HTERT RPE-1 (cell line): ENCODE measurements around the gene LEF1.

ENCODE experiments used
- in situ Hi-C: fragments of 300-500 bp; cut with MboI; formaldehyde crosslinking; loops from 4 replicates; pipeline ENCODE4 v1.14.3; 2020; ENCODE audit warnings: low sequenced_read_pairs

The LEF1 gene

GRCh38 chr4:108180513-108180912, 11.8 kb upstream of the LEF1 start:
- in situ Hi-C loops: no loop called here

GRCh38 chr4:108175966-108176365, 7.2 kb upstream of the LEF1 start:
- in situ Hi-C loops: no loop called here

GRCh38 chr4:108174856-108175255, 6.1 kb upstream of the LEF1 start:
- in situ Hi-C loops: no loop called here

GRCh38 chr4:108173599-108174057, 4.9 kb upstream of the LEF1 start:
- in situ Hi-C loops: no loop called here

- in situ Hi-C loops: no loop called here
These were observed 4.2 kb upstream of the LEF1 start for GRCh38 chr4:108172753-108173598.

GRCh38 chr4:108172231-108172752, 3.6 kb upstream of the LEF1 start:
- in situ Hi-C loops: no loop called here

- in situ Hi-C loops: no loop called here
These were observed 2.9 kb upstream of the LEF1 start for GRCh38 chr4:108171339-108172230.

- in situ Hi-C loops: no loop called here
These were observed 2.1 kb upstream of the LEF1 start for GRCh38 chr4:108170631-108171338.

GRCh38 chr4:108169664-108170063, 932 bp upstream of the LEF1 start:
- in situ Hi-C loops: no loop called here

- in situ Hi-C loops: no loop called here
These were observed 517 bp downstream of the LEF1 start for GRCh38 chr4:108168160-108168670.

- in situ Hi-C loops: no loop called here
These were observed 2.1 kb downstream of the LEF1 start for GRCh38 chr4:108166441-108167315.

GRCh38 chr4:108166038-108166437, 2.7 kb downstream of the LEF1 start:
- in situ Hi-C loops: no loop called here

GRCh38 chr4:108165586-108165985, 3.1 kb downstream of the LEF1 start:
- in situ Hi-C loops: no loop called here

- in situ Hi-C loops: no loop called here
These were observed 5.4 kb downstream of the LEF1 start for GRCh38 chr4:108163351-108163750.

GRCh38 chr4:108160741-108161352, 7.9 kb downstream of the LEF1 start:
- in situ Hi-C loops: no loop called here

- in situ Hi-C loops: no loop called here
These were observed 8.9 kb downstream of the LEF1 start for GRCh38 chr4:108159845-108160244.

- in situ Hi-C loops: no loop called here
These were observed 11.1 kb downstream of the LEF1 start for GRCh38 chr4:108157655-108158054.

- in situ Hi-C loops: no loop called here
These were observed 12.3 kb downstream of the LEF1 start for GRCh38 chr4:108156391-108156790.

GRCh38 chr4:108155373-108155772, 13.4 kb downstream of the LEF1 start:
- in situ Hi-C loops: no loop called here
